GM08714 (cell line): ENCODE results near the gene LOXL1.

Experiments used
- H3K4me3 ChIP-seq: fragments of 200-500 bp; sonication (Bioruptor generic); 2 replicates; pipeline ENCODE4 v1.5.1; 2014; ENCODE audit warnings: mild to moderate bottlenecking, low read length, inconsistent platforms
- ZNF274 ChIP-seq: IDR thresholded peaks from 2 replicates; pipeline ENCODE4 v1.6.1; 2012; ENCODE audit warnings: mild to moderate bottlenecking, low read depth, low read length

Gene LOXL1

GRCh38 chr15:73946046-73946721, 19.9 kb downstream of the LOXL1 start:
- no peak for TF ChIP-seq ZNF274
- H3K4me3 ChIP-seq, result no peak overlapping the region

DNA sequence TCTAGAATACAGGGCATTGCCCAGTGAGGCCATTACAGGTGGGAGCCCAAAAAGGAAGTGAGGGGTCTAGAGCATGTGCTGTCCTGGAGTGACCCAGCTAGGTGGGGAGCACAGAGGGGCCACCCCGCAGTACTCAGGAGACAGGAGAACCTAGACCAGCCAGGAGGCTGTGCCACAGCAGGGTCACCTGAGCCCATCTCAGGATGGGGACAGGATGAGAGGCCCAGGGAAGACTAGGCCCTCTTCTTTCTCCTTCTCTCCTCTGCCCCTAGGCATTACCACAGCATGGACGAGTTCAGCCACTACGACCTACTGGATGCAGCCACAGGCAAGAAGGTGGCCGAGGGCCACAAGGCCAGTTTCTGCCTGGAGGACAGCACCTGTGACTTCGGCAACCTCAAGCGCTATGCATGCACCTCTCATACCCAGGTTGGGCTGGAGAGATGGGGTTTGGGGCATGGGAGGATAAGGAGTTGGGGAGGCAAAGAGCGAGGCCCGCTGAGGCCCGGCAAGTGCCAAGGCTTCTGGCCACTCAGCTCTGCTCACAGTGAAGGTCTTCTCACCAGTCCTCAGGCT, 20.6 kb downstream of the LOXL1 start:
- TF ChIP-seq ZNF274, result no peak
- no peak overlapping the region for H3K4me3 ChIP-seq

DNA sequence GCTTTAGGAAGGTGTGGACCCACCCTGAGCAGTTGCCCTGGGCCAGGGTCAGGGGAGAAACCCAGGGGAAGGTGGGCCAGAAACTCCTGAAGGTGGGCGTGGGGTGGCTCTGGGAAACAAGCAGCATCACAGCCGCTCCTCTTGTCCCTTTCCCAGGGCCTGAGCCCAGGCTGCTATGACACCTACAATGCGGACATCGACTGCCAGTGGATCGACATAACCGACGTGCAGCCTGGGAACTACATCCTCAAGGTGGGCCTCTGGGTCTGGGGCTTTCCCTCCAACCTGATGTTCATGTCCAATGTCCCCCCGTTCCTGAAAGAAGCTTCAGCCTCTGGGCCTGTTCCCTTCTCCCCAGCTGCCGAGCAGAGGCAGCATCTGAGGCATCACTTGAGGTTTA, 21.4 kb downstream of the LOXL1 start:
- no peak for TF ChIP-seq ZNF274

GRCh38 chr15:73948396-73948795, 22.1 kb downstream of the LOXL1 start:
- no peak overlapping the region for H3K4me3 ChIP-seq
- no peak for TF ChIP-seq ZNF274

More for the DNA sequence above, 21.4 kb downstream of the LOXL1 start:
- no peak overlapping the region for H3K4me3 ChIP-seq

- TF ChIP-seq ZNF274, result no peak
- no peak overlapping the region for H3K4me3 ChIP-seq
Measured at GRCh38 chr15:73948982-73949381, 22.7 kb downstream of the LOXL1 start.

GRCh38 chr15:73949496-73949895, 23.2 kb downstream of the LOXL1 start:
- no peak for TF ChIP-seq ZNF274
- H3K4me3 ChIP-seq, result no peak overlapping the region

GRCh38 chr15:73950479-73950830, 24.2 kb downstream of the LOXL1 start:
- no peak overlapping the region for H3K4me3 ChIP-seq
- no peak for TF ChIP-seq ZNF274

GRCh38 chr15:73950831-73951561, 24.7 kb downstream of the LOXL1 start:
- H3K4me3 ChIP-seq, result no peak overlapping the region
- no peak for TF ChIP-seq ZNF274

DNA sequence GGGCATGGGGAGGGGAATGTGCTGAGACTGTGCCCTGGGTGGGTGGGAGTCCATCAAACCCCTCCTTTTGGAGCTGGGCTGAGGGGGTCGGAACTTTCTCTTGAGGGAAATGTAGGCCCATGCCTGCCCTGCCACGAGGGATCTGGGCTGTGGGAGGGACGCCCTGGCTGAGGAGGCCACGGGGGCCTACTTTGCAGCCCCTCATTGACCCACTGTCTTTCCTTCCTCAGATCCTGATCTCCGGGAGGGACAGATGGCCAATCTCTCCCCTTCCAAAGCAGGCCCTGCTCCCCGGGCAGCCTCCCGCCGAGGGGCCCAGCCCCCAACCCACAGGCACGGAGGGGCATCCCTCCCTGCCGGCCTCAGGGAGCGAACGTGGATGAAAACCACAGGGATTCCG, 25.3 kb downstream of the LOXL1 start:
- no peak for TF ChIP-seq ZNF274
- no peak overlapping the region for H3K4me3 ChIP-seq

DNA sequence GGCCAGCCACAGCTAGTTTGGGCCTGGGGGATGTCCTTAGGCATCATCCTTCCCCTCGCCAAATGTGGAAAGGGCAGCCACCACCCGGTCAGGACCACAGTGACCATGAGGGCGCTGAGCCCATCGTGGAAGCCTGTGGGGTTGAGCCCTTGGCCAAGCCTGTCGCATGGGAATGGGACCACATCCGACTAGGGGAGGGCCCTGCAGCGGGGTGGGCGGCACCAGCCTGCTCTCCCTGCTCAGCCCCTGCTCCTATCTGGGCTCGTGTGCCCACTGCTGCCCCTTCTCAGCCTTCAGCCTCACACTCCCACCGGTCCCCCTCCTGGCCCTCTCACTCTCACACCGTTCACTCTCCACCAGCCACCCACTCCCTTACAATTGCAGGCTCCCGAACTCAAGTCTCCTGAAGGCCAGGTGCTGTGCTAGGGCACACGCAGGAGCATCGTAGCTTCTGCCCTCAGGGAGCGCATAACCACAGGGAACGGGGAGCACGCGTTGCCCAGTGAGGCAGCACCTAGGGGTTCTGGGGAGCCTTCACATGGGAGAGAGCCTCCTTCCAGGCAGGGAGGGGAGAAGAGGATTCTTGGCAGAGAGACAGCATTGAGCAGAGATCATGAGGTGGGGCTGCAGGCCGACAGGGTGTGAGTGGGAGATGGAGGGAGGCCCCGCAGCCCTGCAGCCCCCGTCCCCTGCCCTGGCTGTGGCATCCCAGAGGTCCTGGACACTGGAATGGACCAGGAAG, 26.1 kb downstream of the LOXL1 start:
- H3K4me3 ChIP-seq, result no peak overlapping the region
- TF ChIP-seq ZNF274, result no peak

- no peak overlapping the region for H3K4me3 ChIP-seq
- no peak for TF ChIP-seq ZNF274
Measured at GRCh38 chr15:73952913-73953750, 26.9 kb downstream of the LOXL1 start.

DNA sequence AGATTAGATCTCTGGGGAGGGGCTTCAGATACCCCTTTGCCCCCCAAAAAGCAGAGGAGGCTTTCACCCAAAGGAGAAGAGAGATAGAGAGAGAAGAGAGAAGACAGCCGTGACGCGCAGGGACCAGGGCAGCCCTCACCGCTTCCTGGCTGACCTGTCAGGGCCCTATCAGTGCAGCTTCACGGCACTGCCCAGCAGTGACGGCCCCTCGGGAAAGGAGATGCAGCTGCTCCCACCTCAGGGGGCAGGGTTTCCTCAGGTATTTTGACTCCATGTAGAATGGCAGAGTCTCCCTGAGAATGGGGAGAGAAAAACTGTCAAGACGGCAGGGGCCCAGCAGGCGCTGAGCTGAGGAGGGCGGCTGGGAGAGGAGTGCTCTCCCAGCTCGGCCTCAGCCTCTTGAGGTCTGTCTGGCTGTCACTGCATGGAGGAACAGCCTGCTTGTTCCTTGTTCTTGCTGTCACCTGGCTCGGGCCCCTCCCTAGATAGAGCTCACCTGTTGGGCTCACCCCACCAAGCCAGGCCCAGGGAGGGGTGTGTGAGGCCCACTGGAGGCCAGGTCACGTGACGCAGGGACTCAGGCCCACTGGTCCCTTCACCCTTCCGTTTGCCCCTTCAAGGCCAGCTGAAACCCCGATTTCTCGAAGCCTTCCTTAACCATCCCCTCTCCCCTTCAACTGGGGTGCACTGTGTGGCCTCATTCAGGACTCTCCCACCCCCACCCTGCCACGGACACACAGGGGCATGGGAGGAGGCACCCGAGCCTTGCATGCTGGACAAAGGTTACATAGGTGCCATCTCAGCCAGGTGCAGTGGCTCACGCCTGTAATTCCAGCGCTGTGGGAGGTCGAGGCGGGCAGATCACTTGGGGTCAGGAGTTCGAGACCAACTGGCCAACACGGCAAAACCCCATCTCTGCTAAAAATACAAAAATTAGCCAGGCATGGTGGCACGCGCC, 28.2 kb downstream of the LOXL1 start:
- no peak for TF ChIP-seq ZNF274
- H3K4me3 ChIP-seq, result no peak overlapping the region

DNA sequence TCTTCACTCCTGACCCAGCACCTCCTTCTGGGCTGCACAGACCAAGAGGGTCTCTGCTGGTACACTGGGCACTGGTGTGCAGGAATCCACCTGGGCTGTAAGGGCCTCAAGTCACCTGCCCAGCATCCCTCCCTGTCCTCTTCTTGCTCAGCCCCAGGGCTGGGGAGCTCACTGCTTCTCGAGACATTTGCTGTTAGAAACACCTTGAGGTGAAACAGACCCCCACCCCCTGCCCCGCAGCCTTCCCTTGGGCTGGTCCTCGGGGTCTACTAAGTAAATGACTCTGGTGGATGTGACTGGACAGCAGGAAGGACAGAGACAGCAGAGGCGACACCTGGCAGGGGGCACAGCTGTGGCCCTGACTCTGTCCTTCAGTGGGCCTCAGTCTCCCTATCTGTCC, 29.1 kb downstream of the LOXL1 start:
- TF ChIP-seq ZNF274, result no peak
- no peak overlapping the region for H3K4me3 ChIP-seq
